ENCODE data around the gene GHRL. TPM values are rescaled to one million over a fixed set of nuclear protein-coding genes. Genes with fewer than 3 reads are reported as not detected.

GHRL gene
- polyA plus RNA-seq, 4 donors: 2.7 to 3.9 (median 3.3) TPM

GRCh38 chr3:10248184-10248983 is 44.4 kb downstream of the GHRL start, which contains the start of gene TATDN2:
Gene TATDN2 (plus strand): TSS chr3:10248459. CDS start chr3:10249201, 742 bp downstream.
- DNase-seq (ENCODE audit: low read depth in 4 of 4, low spot score in 2 of 4): peak; percentile 73 to 90 (median 80)

GRCh38 chr3:10247679-10248183 is 45.0 kb downstream of the GHRL start:
- DNase-seq (ENCODE audit: low read depth in 4 of 4, low spot score in 2 of 4): no peak

- no peak for DNase-seq (ENCODE audit: low read depth in 4 of 4, low spot score in 2 of 4)
Observed at GRCh38 chr3:10245081-10245712, 47.5 kb downstream of the GHRL start.

GRCh38 chr3:10244009-10244408 is 48.7 kb downstream of the GHRL start:
- DNase-seq (ENCODE audit: low read depth in 4 of 4, low spot score in 2 of 4): no peak

GRCh38 chr3:10242182-10243065 is 50.3 kb downstream of the GHRL start:
- no peak for DNase-seq (ENCODE audit: low read depth in 4 of 4, low spot score in 2 of 4)

- DNase-seq (ENCODE audit: low read depth in 4 of 4, low spot score in 2 of 4): no peak
Observed at GRCh38 chr3:10240799-10241198, 51.9 kb downstream of the GHRL start.

GRCh38 chr3:10238345-10239183 is 54.2 kb downstream of the GHRL start:
- DNase-seq (ENCODE audit: low read depth in 4 of 4, low spot score in 2 of 4): no peak

Other genes with a start within 250 kb of the GHRL start
- gene FANCD2OS, start 184.7 kb downstream of the GHRL start, polyA plus RNA-seq (ENCODE audit: insufficient read length in 4 of 4): under 1 TPM in 1 of 4 donors, not detected in 3; 0.27 TPM
- gene BRK1, start 177.3 kb downstream of the GHRL start, polyA plus RNA-seq (ENCODE audit: insufficient read length in 4 of 4): 100 to 1,000 TPM; 179 to 228 (median 199) TPM
- gene VHL, start 151.2 kb downstream of the GHRL start, polyA plus RNA-seq (ENCODE audit: insufficient read length in 4 of 4): 10 to 100 TPM; 79.2 to 93.4 (median 79.4) TPM
- 1 to 10 TPM in 1 of 4 donors, under 1 TPM in 3; 0.62 to 1.2 (median 0.86) TPM for gene IRAK2, start 128.0 kb downstream of the GHRL start, polyA plus RNA-seq (ENCODE audit: insufficient read length in 4 of 4)
- 10 to 100 TPM; 33.7 to 36.5 (median 34.9) TPM for gene TATDN2, start 44.5 kb downstream of the GHRL start, polyA plus RNA-seq (ENCODE audit: insufficient read length in 4 of 4)
- 100 to 1,000 TPM; 113 to 136 (median 125) TPM for gene SEC13, start 28.2 kb upstream of the GHRL start, polyA plus RNA-seq (ENCODE audit: insufficient read length in 4 of 4)
- gene ATP2B2, start 212.6 kb upstream of the GHRL start, polyA plus RNA-seq (ENCODE audit: insufficient read length in 4 of 4): under 1 TPM; 0.33 to 0.65 (median 0.52) TPM

All from left renal cortex interstitium (tissue), 4 donors.